Activated gamma-delta T cell treated with anti-CD3 and anti-CD28 coated beads, Interleukin-2, amount 50 U/mL, for 16 hours (primary cell): ENCODE results near the gene ITPR1.

Experiments used
- DNase-seq: peaks from one replicate; pipeline ENCODE4 v3.0.0-alpha.2; 2020; ENCODE audit warnings: low read depth

ITPR1 gene

DNA sequence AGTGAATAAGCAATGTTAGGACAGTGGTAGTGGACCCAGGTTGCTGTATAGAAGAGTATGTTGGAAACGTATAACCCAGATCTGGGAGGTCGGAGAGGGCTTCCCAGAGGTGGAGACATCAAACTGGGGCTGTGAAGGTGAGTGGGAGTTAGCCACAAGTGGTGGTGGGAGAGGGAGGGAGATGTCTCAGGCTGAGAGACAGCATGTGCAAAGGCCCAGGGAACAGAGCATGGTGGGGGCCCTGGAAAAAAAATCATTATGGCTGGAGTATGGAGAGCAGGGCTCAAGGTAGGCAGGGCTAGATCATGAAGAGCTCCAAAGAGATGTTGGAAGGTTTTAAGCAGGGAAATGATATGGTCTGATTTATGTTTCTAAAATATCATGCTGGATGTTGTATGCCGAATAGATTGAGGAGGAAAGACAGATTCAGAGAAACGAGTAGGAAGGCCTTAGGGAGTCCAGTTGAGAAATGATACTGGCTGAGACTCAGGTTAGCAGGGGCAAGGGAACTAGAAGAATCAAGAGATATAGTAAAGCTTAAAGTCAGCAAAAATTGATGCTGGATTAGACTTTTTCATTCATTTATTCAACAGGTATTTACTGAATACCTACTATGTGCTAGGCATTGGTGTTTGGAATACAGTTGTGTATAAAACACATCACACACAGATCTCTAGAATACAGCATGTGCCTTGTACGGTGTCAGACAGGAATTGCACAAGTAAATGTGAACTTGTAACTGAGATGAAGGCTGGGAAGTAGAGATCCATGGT, 17.0 kb downstream of the ITPR1 start:
- DNase-seq = no peak

DNA sequence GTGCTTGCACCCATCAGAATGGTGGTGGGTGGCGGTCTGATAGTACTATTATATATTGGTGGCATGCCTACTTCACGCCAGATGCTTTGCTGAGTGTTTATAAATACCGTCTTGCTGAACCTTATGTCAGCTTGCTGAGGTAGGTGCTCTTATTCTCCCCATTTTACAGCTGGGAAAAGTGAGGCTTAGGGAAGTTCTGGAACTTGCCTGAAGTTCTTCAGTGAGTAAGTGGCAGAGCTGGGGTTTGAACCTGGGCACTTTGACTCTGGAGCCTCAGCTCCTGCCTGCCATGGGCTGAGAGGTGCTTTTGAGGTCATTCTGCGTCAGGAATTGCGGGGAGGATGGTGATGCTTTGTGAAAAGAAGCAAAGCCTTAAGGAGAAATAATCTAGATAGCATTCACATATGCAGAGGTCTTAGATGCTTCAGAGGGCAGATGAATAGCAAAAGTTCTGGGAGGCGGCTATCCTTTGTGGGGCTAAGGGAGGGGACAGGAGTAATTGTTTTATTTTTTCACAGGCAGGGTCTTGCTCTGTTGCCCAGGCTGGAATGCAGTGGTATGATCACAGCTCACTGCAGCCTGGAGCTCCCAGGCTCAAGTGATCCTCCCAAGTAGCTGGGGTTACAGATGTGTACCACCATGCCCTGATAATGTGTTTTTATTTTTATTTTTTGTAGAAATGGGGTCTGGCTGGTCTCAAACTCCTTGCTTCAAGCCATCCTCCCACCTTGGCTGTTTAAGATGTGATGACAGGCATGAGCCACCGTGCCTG, 18.5 kb downstream of the ITPR1 start:
- no peak for DNase-seq

DNA sequence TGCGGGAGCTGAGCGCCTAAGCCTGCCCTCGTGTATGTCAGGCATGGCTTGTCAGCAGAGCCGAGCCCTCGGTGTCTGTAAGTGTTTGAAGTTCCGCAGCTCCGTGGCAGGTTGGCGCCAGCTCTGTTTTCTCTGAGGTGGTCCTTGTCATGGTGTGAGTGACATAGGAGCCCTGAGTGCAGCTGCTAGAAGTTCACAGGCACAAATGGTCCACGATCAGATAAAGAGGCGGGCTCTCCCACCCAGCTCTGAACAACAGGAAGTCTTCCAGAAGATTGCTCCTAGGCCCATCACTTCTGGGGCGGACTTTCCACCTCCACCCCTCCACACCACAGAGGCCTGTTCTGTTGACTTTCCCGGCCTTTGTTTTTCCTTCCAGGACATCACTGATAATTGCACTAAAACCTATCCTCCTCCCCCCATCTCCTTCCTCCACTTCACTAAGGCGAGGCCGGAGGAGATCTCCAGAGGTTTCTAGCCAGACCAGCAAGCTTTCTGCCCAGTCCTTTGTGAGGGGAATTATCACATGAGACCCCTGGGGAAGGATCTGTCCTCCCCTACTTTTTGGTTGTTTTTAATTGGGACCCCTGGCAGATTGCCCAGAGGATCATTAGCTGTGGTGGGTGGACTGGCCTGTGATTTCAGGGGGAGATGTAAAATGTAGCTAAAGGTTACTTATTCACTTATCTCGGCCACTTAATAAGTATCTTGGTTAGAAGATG, 19.9 kb downstream of the ITPR1 start:
- no peak for DNase-seq

DNA sequence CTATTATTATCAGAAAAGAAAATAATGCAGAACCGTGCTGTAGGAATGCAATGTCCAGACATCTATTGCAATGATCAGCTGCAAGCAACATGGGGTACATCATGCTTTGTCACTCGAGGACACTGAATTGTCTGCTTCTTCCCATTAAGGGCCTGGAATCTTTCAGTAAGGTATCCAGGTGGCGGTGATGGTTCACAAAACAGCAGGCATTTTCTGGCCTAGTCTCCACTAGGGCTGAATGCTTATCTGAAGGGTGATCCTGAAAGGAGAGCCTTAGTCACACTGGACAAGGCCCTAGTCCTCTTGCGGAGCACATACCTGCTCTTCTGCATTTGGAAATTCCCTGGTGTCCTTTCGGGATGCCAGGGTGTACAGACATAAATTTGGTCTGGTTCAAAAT, 21.2 kb downstream of the ITPR1 start:
- DNase-seq = no peak

DNA sequence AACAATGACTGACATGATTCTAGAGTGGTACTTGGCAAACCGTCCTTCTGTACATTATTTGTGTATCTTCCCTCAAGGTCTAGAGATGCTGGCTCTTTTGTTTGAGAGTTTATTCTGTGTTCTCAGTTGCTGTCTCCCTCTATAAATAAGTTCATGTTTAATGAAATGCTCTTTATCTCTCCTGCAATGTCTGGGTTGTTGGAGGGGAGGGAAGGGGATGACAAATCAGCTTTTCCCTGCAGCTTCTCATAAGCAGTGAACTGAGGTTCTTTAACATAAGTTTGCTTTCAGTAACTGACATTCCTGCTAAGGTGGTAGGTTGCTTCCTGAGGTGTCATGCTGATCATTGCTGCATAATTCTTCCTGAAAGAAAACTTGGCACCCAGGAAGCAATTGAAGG, 21.8 kb downstream of the ITPR1 start:
- no peak for DNase-seq

DNA sequence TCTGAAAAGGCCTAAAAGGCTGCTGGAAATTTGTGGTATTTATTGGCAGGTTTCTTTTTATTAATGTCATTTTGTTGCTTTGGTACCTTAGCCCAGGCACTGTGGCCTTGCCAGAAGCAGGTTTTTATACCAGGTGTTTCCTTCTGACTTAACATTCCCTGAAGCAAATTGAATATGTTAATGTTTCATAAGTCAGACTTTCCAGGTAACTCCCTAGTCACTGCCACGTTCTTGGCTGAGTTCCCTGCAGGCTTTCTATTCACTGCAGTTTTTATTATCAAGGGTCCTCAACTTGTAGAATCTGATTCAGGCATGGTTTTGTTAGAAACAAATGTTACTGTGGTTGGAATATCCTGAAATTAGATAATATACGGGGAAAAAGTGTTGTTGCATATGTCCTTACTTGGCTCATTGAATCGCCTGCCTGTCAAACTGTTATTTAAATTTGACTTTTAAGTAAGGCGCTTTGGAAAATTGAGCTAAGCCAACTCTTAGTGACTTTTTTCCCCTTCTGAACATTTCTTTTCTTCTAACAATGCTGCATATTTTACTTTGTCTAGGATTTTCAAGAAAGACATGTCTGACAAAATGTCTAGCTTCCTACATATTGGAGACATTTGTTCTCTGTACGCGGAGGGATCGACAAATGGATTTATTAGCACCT, 22.9 kb downstream of the ITPR1 start:
- no peak for DNase-seq

DNA sequence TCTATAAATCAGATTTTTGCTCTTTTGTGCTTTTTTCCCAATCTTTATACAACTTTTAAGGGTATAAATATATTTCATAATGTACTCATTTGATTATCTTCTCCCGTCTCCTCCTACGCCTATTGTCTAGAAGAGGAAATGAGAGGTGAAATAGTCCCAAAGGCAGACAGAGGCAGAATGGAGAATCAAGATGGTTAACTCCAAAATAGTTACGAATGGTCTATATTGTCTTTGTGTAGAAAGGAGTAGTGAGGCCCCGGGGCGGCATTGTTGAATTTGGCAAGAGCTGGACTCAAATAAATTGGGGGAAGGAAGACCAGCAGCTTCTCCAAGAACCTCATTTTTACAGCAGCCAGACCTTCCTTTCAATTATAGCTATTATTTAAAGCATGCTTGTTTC, 23.9 kb downstream of the ITPR1 start:
- no peak for DNase-seq

DNA sequence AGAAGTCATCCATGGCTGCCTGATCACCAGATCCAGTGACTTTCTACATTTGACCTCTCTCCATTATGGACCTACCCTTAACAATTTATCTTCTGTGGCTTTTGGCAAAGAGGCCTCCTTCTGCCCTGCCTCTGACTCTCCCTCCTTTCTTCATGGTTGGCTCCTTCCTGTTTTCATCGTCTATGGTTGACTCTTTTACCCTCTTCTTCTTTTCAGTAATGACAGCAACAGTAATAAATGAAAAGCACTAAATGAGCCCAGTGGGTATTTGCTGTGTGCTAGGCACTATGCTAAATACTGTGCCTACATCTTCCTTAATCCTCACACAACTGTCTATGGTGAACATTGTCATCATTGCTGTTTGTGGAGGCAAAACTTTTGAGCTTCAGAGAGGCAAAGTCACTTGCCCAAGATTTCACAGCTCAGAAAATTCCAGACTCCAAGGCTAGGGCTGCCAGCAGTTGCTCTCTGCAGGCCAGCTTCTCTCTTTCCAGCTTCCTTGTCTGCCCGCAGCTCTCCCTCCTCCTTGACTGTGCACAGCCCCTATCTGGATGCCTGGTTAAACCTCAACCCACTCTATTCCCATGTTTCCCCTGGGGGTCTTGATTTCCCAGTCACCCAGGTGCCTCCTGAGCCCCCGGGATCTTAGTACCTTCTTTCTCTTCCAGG, 24.6 kb downstream of the ITPR1 start:
- DNase-seq = no peak

DNA sequence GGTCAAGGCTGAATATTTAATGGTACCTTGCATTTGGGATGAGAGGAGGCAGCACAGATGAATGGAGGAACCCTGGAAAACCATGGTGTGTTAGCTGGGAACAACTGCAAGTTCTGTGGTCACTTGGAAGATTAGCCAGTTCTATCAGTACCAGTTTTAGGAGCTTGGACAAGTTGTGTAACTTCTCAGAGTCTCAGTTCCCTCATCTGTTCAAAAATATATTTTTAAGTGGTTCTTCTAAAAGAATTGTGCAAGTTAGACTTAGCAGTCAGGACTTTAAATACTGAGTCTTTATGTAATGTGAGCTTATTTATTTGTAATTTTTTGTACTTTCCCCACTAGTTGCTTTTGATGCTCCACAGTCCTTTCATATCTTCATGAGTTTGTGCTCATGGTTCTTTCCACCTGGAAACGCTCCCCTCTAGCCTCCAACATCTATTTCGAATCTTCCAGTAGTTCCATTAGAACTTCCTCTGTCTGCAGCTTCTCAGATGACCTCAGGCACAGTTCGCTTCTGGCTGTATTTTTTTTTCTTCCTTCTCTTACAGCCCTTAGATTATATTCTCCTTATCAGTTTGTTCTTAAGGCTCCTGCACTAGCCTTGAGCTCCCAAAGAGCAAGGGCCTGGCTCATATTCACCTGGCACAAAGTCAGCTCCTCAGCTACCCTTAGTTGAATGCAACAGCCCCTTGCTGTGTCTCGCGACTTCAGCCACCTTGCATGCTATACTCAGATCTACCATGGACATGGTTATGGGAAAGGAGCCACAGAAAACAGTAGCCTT, 27.1 kb downstream of the ITPR1 start:
- no peak for DNase-seq

DNA sequence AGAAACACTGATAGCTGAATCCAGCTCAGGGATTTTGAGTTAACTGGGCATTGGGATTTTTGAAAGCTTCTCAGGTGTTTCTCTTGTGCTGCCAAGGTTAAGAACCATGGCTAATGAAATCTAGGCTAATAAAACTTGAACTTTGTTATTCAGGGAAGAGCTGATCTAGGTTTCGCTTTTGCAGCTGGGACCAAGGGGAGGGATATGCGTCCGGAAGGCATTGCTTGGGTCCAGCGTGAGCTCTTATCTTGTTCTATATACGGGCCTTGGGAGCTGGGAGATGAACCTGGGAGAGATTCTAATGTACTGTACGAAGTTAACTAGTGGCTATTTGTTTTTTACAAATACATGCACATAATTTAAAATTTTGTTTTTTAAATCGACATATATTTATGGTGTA, 29.8 kb downstream of the ITPR1 start:
- no peak for DNase-seq

DNA sequence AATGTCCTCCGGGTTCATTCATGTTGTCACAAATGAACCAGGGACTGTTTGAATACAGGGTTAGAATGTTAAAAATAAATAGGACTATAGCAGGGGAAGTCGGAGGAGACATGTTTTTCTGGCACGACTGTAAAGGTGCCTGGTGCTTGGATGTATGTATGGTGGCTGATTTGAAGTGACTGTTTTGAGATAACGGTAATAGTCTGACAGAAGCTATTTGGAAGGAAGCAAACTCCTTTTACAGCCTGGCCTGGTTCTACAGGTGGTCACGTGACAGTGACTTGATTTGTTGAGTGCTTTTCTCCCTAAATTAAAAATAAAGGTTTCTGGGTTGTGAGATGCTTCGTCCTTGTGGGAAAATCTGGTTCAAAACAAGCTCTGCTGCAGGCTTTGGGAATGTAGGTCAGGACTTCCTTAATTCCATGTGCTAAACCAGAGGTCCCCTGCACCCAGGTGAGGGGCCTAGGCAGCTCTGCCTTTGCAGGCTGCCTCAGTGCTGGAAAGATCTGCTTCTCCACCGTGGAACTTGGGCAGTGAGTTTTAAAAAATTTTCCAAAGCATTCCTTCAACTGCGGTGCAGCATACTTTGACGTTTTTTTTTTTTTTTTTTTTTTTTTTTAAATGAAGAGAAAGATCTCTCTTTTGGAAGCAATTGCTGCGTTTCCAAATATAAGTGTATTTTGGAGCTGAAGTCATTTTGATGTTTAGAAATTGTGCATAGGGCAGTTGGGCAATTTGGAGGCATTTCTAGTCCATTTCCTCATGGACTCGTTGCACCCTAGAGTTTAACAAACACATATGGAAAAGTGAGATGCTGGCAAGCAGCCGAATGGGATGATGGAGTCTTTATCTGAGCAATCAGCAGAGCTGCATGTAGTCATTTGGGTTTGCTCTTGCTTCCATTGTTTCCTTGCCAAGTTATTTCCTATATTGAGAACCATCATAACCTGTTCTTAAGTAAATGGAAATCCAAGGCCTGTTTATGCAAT, 30.9 kb downstream of the ITPR1 start:
- no peak for DNase-seq

DNA sequence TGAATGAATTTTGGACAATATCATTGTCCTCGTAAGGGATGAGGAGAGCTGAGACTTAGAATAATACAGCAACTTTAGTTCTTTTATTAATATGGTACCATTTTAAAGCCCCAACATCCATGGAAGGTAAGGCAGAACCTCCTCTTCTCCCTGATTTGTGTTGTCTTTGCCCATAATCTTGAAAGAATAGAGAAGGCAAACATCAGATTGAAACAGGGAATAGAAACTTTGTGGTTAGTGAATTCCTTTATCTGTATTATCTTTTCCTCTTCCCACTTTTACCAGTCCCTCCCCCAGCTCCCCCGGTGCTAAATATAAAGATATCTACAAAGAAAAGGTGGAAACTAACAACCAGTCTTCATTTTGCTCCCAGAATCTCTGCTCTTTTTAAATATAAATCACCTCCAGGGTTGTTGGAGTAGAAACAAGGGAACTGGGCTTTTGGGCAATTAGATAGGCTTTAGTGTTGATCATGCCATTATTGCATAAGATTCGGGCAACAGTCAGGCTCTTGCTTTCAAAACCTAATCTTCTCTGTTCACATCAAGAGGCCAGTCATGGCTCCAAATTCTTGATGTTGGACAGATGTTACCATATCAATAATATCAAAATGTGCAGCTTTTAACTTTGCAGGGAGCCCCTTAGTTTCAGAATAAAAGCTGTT, 32.5 kb downstream of the ITPR1 start:
- DNase-seq = no peak

DNA sequence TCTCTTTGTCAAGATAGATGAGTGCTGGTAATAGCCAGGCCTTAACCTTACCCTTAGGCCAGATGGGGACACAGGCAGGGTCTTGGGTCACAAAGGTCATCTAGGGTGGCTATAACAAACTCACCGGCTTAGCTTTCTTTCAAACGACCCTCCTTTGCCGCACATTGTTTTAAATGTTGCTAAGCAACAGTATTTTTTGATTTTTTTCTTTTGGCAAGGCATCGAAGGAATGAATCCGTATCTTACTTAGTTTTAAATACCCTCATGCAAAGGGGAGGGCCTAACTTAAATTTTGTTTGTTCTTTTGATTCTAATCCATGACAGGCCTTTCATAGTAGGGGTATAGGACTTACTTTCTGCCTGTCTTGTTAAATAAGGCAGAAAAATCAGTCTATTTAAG, 35.2 kb downstream of the ITPR1 start:
- DNase-seq = no peak

DNA sequence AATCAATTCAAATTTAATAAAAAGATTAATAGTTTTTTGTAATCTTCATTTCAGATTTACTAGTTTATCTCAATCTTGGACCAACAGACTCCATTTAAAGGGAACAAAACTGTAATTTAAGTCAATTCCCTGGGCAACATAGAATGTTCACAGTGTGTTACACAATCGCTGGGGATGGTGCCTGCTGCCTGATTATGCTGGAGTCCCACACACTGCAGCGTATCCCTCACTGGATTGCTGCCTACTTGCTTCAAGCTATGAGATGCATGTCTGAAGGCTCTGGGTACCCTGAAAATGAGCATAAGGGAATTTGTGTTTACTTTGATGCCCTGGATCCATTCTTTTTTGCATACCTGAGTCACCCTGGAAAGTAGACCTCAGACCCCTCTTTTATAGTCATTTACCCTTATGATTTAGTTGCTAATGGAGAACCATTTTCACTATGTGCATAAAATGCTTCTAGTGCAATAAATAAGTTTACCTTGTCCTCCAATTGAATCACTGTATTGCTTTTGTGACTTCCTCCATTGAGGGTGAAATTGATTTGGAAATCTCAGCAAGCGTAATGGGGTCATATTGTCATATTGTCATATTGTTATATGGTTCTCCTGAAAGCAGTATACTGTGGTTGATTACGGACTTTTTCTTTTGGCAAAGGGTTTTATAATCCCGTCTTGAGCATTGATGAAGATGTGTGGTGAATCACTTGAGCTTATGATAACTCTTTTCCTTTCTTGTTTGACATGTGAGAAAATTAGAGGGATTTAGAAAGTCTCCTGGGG, 35.9 kb downstream of the ITPR1 start:
- no peak for DNase-seq

DNA sequence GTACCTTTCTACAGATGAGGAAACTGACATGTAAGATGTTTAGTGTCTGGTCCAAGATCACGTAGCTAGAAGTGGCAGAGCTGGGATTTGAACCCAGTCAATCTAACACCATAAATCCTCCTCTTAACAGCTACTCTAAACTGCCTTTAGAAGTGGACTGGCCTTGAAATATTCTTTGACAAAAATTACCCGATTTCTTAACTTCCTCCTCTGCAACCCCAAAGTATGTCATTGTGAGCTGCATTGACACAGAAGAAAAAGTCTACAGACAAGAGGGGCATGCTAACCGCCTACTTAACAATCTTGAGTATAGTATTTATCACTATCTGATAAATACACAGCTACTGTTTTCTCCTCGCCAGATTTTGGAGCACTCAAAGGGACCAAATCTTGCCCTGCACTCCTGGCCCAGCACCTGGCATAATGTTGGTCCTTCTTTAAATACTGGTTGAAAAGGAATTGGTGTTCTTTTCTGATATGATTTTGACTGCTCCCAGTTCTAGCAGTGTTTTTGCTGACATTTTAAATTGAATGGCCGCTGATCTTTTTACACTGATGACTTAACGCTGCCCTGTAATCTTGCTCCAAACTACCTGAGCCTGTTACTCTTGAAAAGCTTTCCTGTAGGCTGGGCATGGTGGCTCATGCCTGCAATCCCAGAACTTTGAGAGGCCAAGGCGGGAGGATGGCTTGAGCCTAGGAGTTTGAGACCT, 36.9 kb downstream of the ITPR1 start:
- DNase-seq = no peak

DNA sequence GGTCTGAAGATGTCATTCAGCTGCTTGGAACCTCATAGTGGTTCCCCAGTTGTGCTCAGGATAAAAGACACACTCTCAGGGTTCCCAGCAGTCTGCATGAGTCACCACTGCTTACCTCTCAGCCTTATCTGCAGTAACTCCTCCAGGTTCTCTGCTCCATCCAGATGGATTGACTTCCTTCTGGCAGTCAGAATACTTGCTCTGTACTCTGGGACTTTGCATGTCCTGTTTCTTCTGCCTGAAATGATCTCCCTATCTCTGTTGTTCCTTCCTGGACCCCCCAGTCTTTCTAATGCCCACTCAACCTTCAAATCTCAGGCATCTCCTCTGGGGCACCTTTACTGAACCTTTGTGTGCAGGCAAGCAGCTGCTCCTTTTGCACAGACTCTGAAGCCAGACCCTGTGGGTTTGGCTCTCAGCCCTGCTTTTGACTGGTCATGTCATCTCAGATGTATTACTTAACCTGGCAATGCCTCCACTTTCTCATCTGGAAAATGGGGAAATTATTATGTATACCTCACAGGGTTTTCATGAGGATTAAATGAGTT, 38.4 kb downstream of the ITPR1 start:
- no peak for DNase-seq

DNA sequence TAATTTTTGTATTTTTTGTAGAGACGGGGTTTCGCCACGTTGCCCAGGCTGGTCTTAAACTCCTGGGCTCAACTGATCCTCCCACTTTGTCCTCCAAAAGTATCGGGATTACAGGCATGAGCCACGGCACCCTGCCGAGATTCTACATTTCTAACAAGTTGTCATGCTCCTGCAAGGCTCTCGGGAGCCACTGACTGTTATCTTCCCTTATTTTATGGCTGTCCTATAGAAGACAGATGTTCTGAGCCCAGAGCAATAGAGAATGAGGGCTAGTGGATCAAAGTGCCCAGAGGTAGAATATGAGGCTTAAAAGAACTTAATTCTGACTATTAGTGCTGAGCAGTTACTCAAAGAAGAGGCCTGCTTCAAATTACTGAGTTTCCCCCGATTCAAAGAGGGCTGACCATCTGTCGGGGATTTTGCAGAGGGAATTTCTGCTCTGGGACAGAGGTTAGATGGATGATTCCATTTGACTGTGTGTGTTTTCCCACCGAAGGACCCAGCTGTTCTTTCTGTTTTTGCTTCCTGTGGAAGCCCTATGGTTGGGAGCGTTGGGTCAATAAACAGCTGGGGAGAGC, 39.5 kb downstream of the ITPR1 start:
- DNase-seq = no peak
